H9 (cell line): ENCODE results near the gene CACNA2D3. TPM values are rescaled to one million over a fixed set of nuclear protein-coding genes. Genes with fewer than 3 reads are reported as not detected.

ENCODE experiments used
- DNase-seq: peaks from one replicate; pipeline ENCODE4 v3.0.0-alpha.2; 2017
- H2AFZ ChIP-seq: one replicate; pipeline ENCODE4 v1.6.1; 2013; ENCODE audit warnings: mild to moderate bottlenecking, low read length, control low read depth, moderate library complexity
- H2AK5ac ChIP-seq: 2 replicates; pipeline ENCODE4 v1.6.1; 2013; ENCODE audit warnings: low read length, control low read depth, mixed read lengths; ENCODE audit not compliant: insufficient read length
- H2BK120ac ChIP-seq: one replicate; pipeline ENCODE4 v1.6.1; 2013; ENCODE audit warnings: low read depth, mild to moderate bottlenecking, low read length, control low read depth, inconsistent platforms; ENCODE audit not compliant: poor library complexity, severe bottlenecking
- H2BK12ac ChIP-seq: 2 replicates; pipeline ENCODE4 v1.6.1; 2013; ENCODE audit warnings: low read length, control low read depth, mixed read lengths, low read depth; ENCODE audit not compliant: insufficient read length
- H2BK15ac ChIP-seq: 2 replicates; pipeline ENCODE4 v1.6.1; 2013; ENCODE audit warnings: low read depth, low read length, control low read depth
- H2BK20ac ChIP-seq: one replicate; pipeline ENCODE4 v1.6.1; 2013; ENCODE audit warnings: low read depth, mild to moderate bottlenecking, low read length, control low read depth, inconsistent platforms; ENCODE audit not compliant: poor library complexity, severe bottlenecking
- H2BK5ac ChIP-seq: 2 replicates; pipeline ENCODE4 v1.6.1; 2013; ENCODE audit warnings: low read length, control low read depth, mixed read lengths; ENCODE audit not compliant: insufficient read length
- H3K14ac ChIP-seq: 2 replicates; pipeline ENCODE4 v1.6.1; 2013; ENCODE audit warnings: low read length, control low read depth; ENCODE audit not compliant: insufficient read depth
- H3K18ac ChIP-seq: 2 replicates; pipeline ENCODE4 v1.6.1; 2013; ENCODE audit warnings: low read depth, mild to moderate bottlenecking, mixed read lengths, low read length, control low read depth; ENCODE audit not compliant: insufficient read length
- H3K23ac ChIP-seq: 2 replicates; pipeline ENCODE4 v1.6.1; 2013; ENCODE audit warnings: low read length, control low read depth, mixed read lengths, low read depth; ENCODE audit not compliant: insufficient read length
- H3K23me2 ChIP-seq: 2 replicates; pipeline ENCODE4 v1.6.1; 2013; ENCODE audit warnings: low read depth, mild to moderate bottlenecking, mixed read lengths, low read length, control low read depth; ENCODE audit not compliant: insufficient read length, poor library complexity, severe bottlenecking
- H3K27ac ChIP-seq: 2 replicates; pipeline ENCODE4 v1.5.1; 2013; ENCODE audit warnings: low read length, control low read depth, mixed read lengths, low read depth; ENCODE audit not compliant: insufficient read length
- H3K27me3 ChIP-seq: 2 replicates; pipeline ENCODE4 v1.6.1; 2013; ENCODE audit warnings: low read length, control low read depth, inconsistent platforms; ENCODE audit not compliant: insufficient read depth
- H3K4ac ChIP-seq: 2 replicates; pipeline ENCODE4 v1.6.1; 2013; ENCODE audit warnings: low read depth, mild to moderate bottlenecking, control low read depth, inconsistent platforms, low read length, moderate library complexity
- H3K4me1 ChIP-seq: 2 replicates; pipeline ENCODE4 v1.6.1; 2013; ENCODE audit warnings: low read length, control low read depth, inconsistent platforms; ENCODE audit not compliant: insufficient read depth
- H3K4me2 ChIP-seq: 2 replicates; pipeline ENCODE4 v1.6.1; 2013; ENCODE audit warnings: low read length, control low read depth, mixed read lengths; ENCODE audit not compliant: insufficient read length, insufficient read depth
- H3K56ac ChIP-seq: 2 replicates; pipeline ENCODE4 v1.6.1; 2013; ENCODE audit warnings: low read depth, mild to moderate bottlenecking, mixed read lengths, low read length, control low read depth; ENCODE audit not compliant: insufficient read length
- H3K79me1 ChIP-seq: 2 replicates; pipeline ENCODE4 v1.6.1; 2013; ENCODE audit warnings: low read depth, mild to moderate bottlenecking, moderate library complexity, low read length, control low read depth, inconsistent platforms; ENCODE audit not compliant: insufficient read depth, poor library complexity, severe bottlenecking
- H3K79me2 ChIP-seq: 2 replicates; pipeline ENCODE4 v1.6.1; 2013; ENCODE audit warnings: low read length, control low read depth, inconsistent platforms; ENCODE audit not compliant: insufficient read depth
- H3K9ac ChIP-seq: 2 replicates; pipeline ENCODE4 v1.6.1; 2013; ENCODE audit warnings: low read length, control low read depth, mixed read lengths; ENCODE audit not compliant: insufficient read length; ENCODE audit errors: extremely low read depth
- H3K9me3 ChIP-seq: one replicate; pipeline ENCODE4 v1.6.1; 2013; ENCODE audit warnings: low read depth, low read length, inconsistent platforms; ENCODE audit not compliant: control insufficient read depth
- H3T11ph ChIP-seq: one replicate; pipeline ENCODE4 v1.6.1; 2013; ENCODE audit warnings: mild to moderate bottlenecking, low read length, control low read depth, inconsistent platforms
- H4K20me1 ChIP-seq: one replicate; pipeline ENCODE4 v1.6.1; 2013; ENCODE audit not compliant: control insufficient read depth, insufficient read length, insufficient read depth
- H4K5ac ChIP-seq: 2 replicates; pipeline ENCODE4 v1.6.1; 2013; ENCODE audit warnings: low read depth, mild to moderate bottlenecking, mixed read lengths, low read length, control low read depth; ENCODE audit not compliant: insufficient read length
- H4K8ac ChIP-seq: replicated peaks from 2 replicates; pipeline ENCODE4 v1.6.1; 2013; ENCODE audit warnings: low read length, control low read depth, mixed read lengths, low read depth; ENCODE audit not compliant: insufficient read length
- H4K91ac ChIP-seq: 2 replicates; pipeline ENCODE4 v1.6.1; 2013; ENCODE audit warnings: low read depth, mild to moderate bottlenecking, moderate library complexity, mixed read lengths, low read length, control low read depth; ENCODE audit not compliant: insufficient read length
- H3K27ac Mint-ChIP-seq, 3 experiments: 2 replicates in 2 of 3; 3 replicates in 1 of 3; pipeline ENCODE4 v1.8.0; 2020 to 2021; ENCODE audit warnings: mixed read lengths in 3 of 3, mild to moderate bottlenecking in 1 of 3, moderate library complexity in 1 of 3
- H3K27me3 Mint-ChIP-seq: 2 replicates; pipeline ENCODE4 v1.8.0; 2021; ENCODE audit warnings: low read depth, mild to moderate bottlenecking, moderate library complexity, mixed read lengths
- H3K36me3 Mint-ChIP-seq, 3 experiments: 2 replicates in 2 of 3; 3 replicates in 1 of 3; pipeline ENCODE4 v1.8.0; 2020 to 2021; ENCODE audit warnings: low read depth in 3 of 3, mixed read lengths in 3 of 3; ENCODE audit not compliant: insufficient read depth in 1 of 3
- H3K4me1 Mint-ChIP-seq, 2 experiments: 2 replicates each; pipeline ENCODE4 v1.8.0; 2020; ENCODE audit warnings: mixed read lengths in 2 of 2
- H3K4me3 Mint-ChIP-seq, 2 experiments: 2 replicates in 1 of 2; 3 replicates in 1 of 2; pipeline ENCODE4 v1.8.0; 2020 to 2021; ENCODE audit warnings: mild to moderate bottlenecking in 2 of 2, mixed read lengths in 2 of 2, moderate library complexity in 1 of 2
- H3K9me3 Mint-ChIP-seq, 2 experiments: 2 replicates in 1 of 2; 3 replicates in 1 of 2; pipeline ENCODE4 v1.8.0; 2020; ENCODE audit warnings: mild to moderate bottlenecking in 2 of 2, mixed read lengths in 2 of 2, moderate library complexity in 1 of 2
- CTCF ChIP-seq: fragments of 200-600 bp; sonication (generic); conservative IDR thresholded peaks from 3 replicates; pipeline ENCODE4 v1.8.0; 2021; ENCODE audit warnings: antibody characterized with exemption, mild to moderate bottlenecking
- WGBS: extraction: QIAGEN DNeasy Blood & Tissue Kit; methylation state at CpG from one replicate; pipeline ENCODE4 v1.1.7; 2013; ENCODE audit warnings: missing lambda C conversion rate, low lambda C conversion rate, mixed read lengths; ENCODE audit not compliant: insufficient read length; ENCODE audit errors: extremely low coverage; 5-methylcytosine and 5-hydroxymethylcytosine counted together
- total RNA-seq: library from RNA; stranded (reverse); gene quantifications from 2 replicates; pipeline ENCODE4 v1.2.1, GENCODE V29; 2021

The CACNA2D3 gene
- total RNA-seq, 1 experiment from 2014 or later, result 3.2 TPM

- Histone ChIP-seq H4K8ac (no peak overlapping the region), H3K4me1 (peaks cover 8% of the 10 kb centered on the region), H3K79me1 (no peaks in the 10 kb centered on the region), H2BK5ac (no peak overlapping the region), H3K79me2 (no peaks in the 10 kb centered on the region), H3K4me2 (no peak overlapping the region), H3T11ph (no peak overlapping the region), H3K27ac (no peak overlapping the region), H3K27me3 (no peaks in the 10 kb centered on the region), H4K20me1 (no peaks in the 10 kb centered on the region), H2BK20ac (no peak overlapping the region), H3K56ac (no peak overlapping the region), H2BK12ac (no peak overlapping the region), H4K5ac (no peak overlapping the region), H2AFZ (no peak overlapping the region), H3K23me2 (no peaks in the 10 kb centered on the region), H3K23ac (no peak overlapping the region), H3K18ac (no peak overlapping the region), H4K91ac (no peak overlapping the region), H3K9ac (no peak overlapping the region), H3K14ac (no peak overlapping the region), H2AK5ac (no peak overlapping the region), H3K9me3 (no peaks in the 10 kb centered on the region), H3K4ac (no peak overlapping the region), H2BK15ac (no peak overlapping the region), H2BK120ac (no peak overlapping the region)
- H3K27me3 Mint-ChIP-seq, result no peaks in the 10 kb centered on the region
- peaks cover 28 to 29% of the 10 kb centered on the region in 2 experiments for H3K4me1 Mint-ChIP-seq
- no peak for DNase-seq
- peak overlapping the region; percentile 24 to 39 (median 35); a peak in 2 of 7 replicates for H3K27ac Mint-ChIP-seq
- TF ChIP-seq CTCF, result no peak
- no CpG with 5 or more reads among the region's 1 CpG for WGBS
- 0 out of 7 replicates have a peak, but pooled peaks cover 0 to 2% (median 0%) of the 10 kb centered on the region in 3 experiments for H3K36me3 Mint-ChIP-seq
- no peaks in the 10 kb centered on the region for H3K9me3 Mint-ChIP-seq
- H3K4me3 Mint-ChIP-seq, result no peak overlapping the region
Observed at GRCh38 chr3:54960082-54960481, 837.7 kb downstream of the CACNA2D3 start.
